ENCODE data around the gene CASP8AP2.

DNA sequence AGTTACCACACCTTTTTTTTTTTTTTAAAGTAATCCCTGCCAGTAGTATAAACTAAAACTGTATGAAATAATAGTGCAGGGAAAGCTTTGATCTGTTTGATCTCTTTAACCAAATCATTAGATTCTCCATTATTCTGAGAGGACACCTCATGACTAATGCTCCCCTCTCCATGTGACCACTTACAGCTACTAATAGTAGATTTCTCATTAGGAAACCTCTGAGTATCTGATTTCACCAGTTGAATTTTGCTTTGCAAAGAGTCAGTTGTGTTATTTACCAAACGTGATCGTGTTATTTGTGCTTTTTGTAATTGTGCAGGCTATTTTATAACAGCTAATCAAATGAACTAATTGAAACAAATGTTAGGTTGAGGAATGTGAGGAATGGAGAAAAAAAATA lies 12.5 kb downstream of the CASP8AP2 start:
- TF ChIP-seq, protein P1, sequence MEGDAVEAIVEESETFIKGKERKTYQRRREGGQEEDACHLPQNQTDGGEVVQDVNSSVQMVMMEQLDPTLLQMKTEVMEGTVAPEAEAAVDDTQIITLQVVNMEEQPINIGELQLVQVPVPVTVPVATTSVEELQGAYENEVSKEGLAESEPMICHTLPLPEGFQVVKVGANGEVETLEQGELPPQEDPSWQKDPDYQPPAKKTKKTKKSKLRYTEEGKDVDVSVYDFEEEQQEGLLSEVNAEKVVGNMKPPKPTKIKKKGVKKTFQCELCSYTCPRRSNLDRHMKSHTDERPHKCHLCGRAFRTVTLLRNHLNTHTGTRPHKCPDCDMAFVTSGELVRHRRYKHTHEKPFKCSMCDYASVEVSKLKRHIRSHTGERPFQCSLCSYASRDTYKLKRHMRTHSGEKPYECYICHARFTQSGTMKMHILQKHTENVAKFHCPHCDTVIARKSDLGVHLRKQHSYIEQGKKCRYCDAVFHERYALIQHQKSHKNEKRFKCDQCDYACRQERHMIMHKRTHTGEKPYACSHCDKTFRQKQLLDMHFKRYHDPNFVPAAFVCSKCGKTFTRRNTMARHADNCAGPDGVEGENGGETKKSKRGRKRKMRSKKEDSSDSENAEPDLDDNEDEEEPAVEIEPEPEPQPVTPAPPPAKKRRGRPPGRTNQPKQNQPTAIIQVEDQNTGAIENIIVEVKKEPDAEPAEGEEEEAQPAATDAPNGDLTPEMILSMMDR (IDR thresholded peaks at IDR 0.05), result no peak
- TF ChIP-seq POLR2A (IDR thresholded peaks at IDR 0.05; ENCODE audit: low read length), result no peak
- TF ChIP-seq PHF8 (IDR thresholded peaks at IDR 0.05; ENCODE audit: borderline replicate concordance, low read depth), result no peak
- no peak for TF ChIP-seq ESRRA (IDR thresholded peaks at IDR 0.05; ENCODE audit: borderline replicate concordance, low read length)
- TF ChIP-seq POLR2AphosphoS2 (conservative IDR thresholded peaks at IDR 0.05; ENCODE audit: low read length), result no peak
- TF ChIP-seq EP300 (IDR thresholded peaks at IDR 0.05), result no peak
